Measurements from ENCODE around the gene ADARB1. TPM values are rescaled to one million over a fixed set of nuclear protein-coding genes. Genes with fewer than 3 reads are reported as not detected.

The ADARB1 gene
- polyA plus RNA-seq, 1 donor (not counting 4 experiments of a cell fraction or from before 2014, with no cell fraction given), result 13.0 TPM

DNA sequence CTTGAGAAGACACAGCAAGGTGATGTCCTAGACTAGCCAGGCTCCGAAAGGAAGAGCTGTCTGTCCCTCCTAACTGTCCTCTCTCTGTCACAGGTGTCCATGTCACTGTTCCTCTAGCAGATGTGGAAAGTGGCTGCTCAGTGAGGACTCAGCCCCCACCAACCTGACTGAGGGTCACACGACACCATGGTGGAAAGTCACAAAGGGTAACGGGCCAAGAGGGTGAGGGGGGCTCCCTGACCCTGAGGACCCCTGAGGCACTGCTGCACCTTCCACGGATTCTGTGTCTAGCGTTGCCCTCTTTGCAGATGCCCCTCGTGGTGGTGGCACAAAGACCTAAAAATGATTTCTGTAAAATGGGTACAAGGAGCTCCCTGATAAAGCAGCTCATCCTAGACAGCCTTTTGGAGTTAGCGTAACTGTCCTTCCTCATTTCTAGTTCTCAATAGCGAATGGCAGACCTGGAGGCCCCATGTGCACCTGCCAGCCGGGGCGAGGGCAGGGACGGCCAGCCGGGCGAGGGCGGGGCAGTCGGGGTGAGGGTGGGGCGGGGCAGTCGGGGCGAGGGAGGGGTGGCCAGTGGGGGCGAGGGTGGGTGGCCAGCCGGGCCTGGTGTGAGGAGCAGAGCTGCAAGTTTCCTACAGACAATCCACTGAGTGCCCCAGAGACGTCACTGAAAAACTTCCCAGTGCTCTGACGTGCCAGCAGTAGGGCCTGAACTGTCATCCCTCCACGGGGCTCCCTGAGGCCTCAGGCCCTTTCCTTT lies 189.9 kb downstream of the ADARB1 start:
- FAIRE-seq, result no peak
- dilution Hi-C loops (cut with MboI; ENCODE audit: extremely low pct_ligation_motif_present, low sequenced_read_pairs), result no loop called here

DNA sequence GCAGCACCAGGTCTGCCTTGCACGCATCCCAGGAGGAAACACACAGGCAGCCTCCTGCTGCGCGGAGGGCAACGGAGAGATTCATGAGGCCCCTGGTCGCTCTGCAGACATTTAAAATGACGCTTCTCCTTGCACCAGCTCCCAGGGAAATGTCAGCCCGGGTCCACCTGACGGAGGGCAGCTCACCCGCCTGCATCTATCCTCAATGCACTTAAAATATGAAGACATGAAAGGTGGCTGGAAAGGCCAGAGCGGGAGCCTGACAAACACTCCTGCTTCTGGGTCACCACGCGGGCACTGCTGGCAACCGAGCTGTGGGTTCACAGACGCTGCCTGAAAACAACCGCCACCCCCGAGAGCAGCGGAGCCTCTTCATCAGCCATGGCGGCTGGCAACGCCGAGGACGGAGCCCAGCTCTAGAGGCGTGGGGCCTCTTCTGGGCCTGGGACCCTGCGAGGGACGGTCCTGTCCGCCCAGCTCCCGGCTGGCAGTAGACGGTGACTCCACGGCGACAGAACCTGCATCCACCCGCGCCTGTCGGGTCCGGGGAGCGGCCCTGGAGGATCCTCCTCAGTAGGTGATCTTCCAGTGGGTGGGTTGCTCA lies 190.6 kb downstream of the ADARB1 start:
- Histone ChIP-seq H4K20me1 (ENCODE audit: control insufficient read depth, extremely low read depth, insufficient read depth, low read length) (no peaks in the 10 kb centered on the region), H3K4me1 (ENCODE audit: control insufficient read depth, extremely low read depth, insufficient read depth, low read length) (no peaks in the 10 kb centered on the region), H3K4me3 (ENCODE audit: control insufficient read depth in 2 of 3, extremely low read depth in 1 of 3, insufficient read depth in 2 of 3, low read depth in 1 of 3, low read length in 3 of 3) (no peak overlapping the region), H3K9me3 (ENCODE audit: control insufficient read depth, low read depth, low read length) (no peaks in the 10 kb centered on the region), H3K27me3 (ENCODE audit: control insufficient read depth, extremely low read depth, insufficient read depth, low read length) (no peaks in the 10 kb centered on the region), H2AFZ (ENCODE audit: control insufficient read depth, low read length) (no peak overlapping the region), H3K9me1 (ENCODE audit: control insufficient read depth, extremely low read depth, insufficient read depth, low read length) (no peaks in the 10 kb centered on the region), H3K36me3 (ENCODE audit: control insufficient read depth in 2 of 2, extremely low read depth in 1 of 2, insufficient read depth in 2 of 2, low read length in 2 of 2) (peaks cover 12 to 21% of the 10 kb centered on the region in 2 experiments), H3K27ac (ENCODE audit: control insufficient read depth, insufficient read depth, low read length) (no peak overlapping the region), H3K79me2 (ENCODE audit: control insufficient read depth, insufficient read depth, low read length) (no peaks in the 10 kb centered on the region), H3K4me2 (ENCODE audit: control insufficient read depth, extremely low read depth, insufficient read depth, low read depth, low read length) (no peak overlapping the region), H3K9ac (ENCODE audit: control insufficient read depth, extremely low read depth, insufficient read depth, low read length) (no peak overlapping the region)
- TF ChIP-seq, protein P1, sequence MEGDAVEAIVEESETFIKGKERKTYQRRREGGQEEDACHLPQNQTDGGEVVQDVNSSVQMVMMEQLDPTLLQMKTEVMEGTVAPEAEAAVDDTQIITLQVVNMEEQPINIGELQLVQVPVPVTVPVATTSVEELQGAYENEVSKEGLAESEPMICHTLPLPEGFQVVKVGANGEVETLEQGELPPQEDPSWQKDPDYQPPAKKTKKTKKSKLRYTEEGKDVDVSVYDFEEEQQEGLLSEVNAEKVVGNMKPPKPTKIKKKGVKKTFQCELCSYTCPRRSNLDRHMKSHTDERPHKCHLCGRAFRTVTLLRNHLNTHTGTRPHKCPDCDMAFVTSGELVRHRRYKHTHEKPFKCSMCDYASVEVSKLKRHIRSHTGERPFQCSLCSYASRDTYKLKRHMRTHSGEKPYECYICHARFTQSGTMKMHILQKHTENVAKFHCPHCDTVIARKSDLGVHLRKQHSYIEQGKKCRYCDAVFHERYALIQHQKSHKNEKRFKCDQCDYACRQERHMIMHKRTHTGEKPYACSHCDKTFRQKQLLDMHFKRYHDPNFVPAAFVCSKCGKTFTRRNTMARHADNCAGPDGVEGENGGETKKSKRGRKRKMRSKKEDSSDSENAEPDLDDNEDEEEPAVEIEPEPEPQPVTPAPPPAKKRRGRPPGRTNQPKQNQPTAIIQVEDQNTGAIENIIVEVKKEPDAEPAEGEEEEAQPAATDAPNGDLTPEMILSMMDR (optimal IDR thresholded peaks at IDR 0.05 in 1 of 3, IDR thresholded peaks at IDR 0.05 in 1 of 3, conservative IDR thresholded peaks at IDR 0.05 in 1 of 3; ENCODE audit: extremely low read depth in 1 of 3, insufficient read depth in 2 of 3, low read length in 3 of 3), result no peak
- no peak for TF ChIP-seq EZH2 (IDR thresholded peaks at IDR 0.05; ENCODE audit: low read length)
- dilution Hi-C loops (cut with MboI; ENCODE audit: extremely low pct_ligation_motif_present, low sequenced_read_pairs), result no loop called here
- DNase-seq (ENCODE audit: low read depth, low spot score) (no peak), FAIRE-seq (no peak)

More for the DNA sequence above, 189.9 kb downstream of the ADARB1 start:
- H3K36me3 ChIP-seq (ENCODE audit: control insufficient read depth in 2 of 2, extremely low read depth in 1 of 2, insufficient read depth in 2 of 2, low read length in 2 of 2), result peaks cover 12 to 21% of the 10 kb centered on the region in 2 experiments
- DNase-seq (ENCODE audit: low read depth, low spot score), result no peak
- no peaks in the 10 kb centered on the region for H3K4me1 ChIP-seq (ENCODE audit: control insufficient read depth, extremely low read depth, insufficient read depth, low read length)
- H2AFZ ChIP-seq (ENCODE audit: control insufficient read depth, low read length), result no peak overlapping the region
- TF ChIP-seq, protein P1 (optimal IDR thresholded peaks at IDR 0.05 in 1 of 3, IDR thresholded peaks at IDR 0.05 in 1 of 3, conservative IDR thresholded peaks at IDR 0.05 in 1 of 3; ENCODE audit: extremely low read depth in 1 of 3, insufficient read depth in 2 of 3, low read length in 3 of 3), result no peak
- TF ChIP-seq EZH2 (IDR thresholded peaks at IDR 0.05; ENCODE audit: low read length), result no peak
- H3K9me1 ChIP-seq (ENCODE audit: control insufficient read depth, extremely low read depth, insufficient read depth, low read length), result no peaks in the 10 kb centered on the region
- H3K9me3 ChIP-seq (ENCODE audit: control insufficient read depth, low read depth, low read length), result no peaks in the 10 kb centered on the region
- H3K4me2 ChIP-seq (ENCODE audit: control insufficient read depth, extremely low read depth, insufficient read depth, low read depth, low read length), result no peak overlapping the region
- H3K4me3 ChIP-seq (ENCODE audit: control insufficient read depth in 2 of 3, extremely low read depth in 1 of 3, insufficient read depth in 2 of 3, low read depth in 1 of 3, low read length in 3 of 3), result no peak overlapping the region
- peaks cover 3% of the 10 kb centered on the region for H3K27me3 ChIP-seq (ENCODE audit: control insufficient read depth, extremely low read depth, insufficient read depth, low read length)
- no peak overlapping the region for H3K27ac ChIP-seq (ENCODE audit: control insufficient read depth, insufficient read depth, low read length)
- no peak overlapping the region for H3K9ac ChIP-seq (ENCODE audit: control insufficient read depth, extremely low read depth, insufficient read depth, low read length)
- no peaks in the 10 kb centered on the region for H4K20me1 ChIP-seq (ENCODE audit: control insufficient read depth, extremely low read depth, insufficient read depth, low read length)
- H3K79me2 ChIP-seq (ENCODE audit: control insufficient read depth, insufficient read depth, low read length), result no peaks in the 10 kb centered on the region
